ENCODE data around the gene TGM1.

Gene TGM1

GRCh38 chr14:24271134-24271833, 8.3 kb upstream of the TGM1 start, which contains the start of gene RABGGTA:
Gene RABGGTA (minus strand): TSS chr14:24271597. CDS start chr14:24271115, 482 bp downstream.
- POLR2A ChIA-PET: interaction anchor here (0.5 to 2.9 kb wide), 36 partner anchors 9 to 219 kb away, joined by 3 to 47 read pairs (median 5); partner anchors contain the start of genes CHMP4A, CIDEB, DCAF11 and DHRS1
- Histone ChIP-seq H3K9me3 (ENCODE audit: control insufficient read depth, insufficient read depth, low read depth, low read length) (no peaks in the 10 kb centered on the region), H3K36me3 (ENCODE audit: control insufficient read depth in 2 of 2, insufficient read depth in 1 of 2, low read length in 2 of 2) (peaks cover 0 to 30% of the 10 kb centered on the region in 2 experiments; a peak in 1 of 3 replicates), H3K4me1 (ENCODE audit: control insufficient read depth, insufficient read depth, low read length) (peaks cover 3% of the 10 kb centered on the region; the same call in 1 of the 2 replicates), H3K27ac (ENCODE audit: extremely low read depth, low read depth, low read length) (peak within 1 kb of the TSS; percentile 94), H3K4me3 (ENCODE audit: low read depth, low read length) (peak within 1 kb of the TSS; percentile 92)
- CTCF ChIA-PET: interaction anchor here (0.6 to 3.0 kb wide), 16 partner anchors 11 to 166 kb away, joined by 3 to 17 read pairs (median 4); partner anchors contain the start of genes CIDEB, LTB4R2, MDP1 and TINF2
- TF ChIP-seq ZNF404 (tag by site-specific recombination; IDR thresholded peaks at IDR 0.05): no peak
- 0 out of 2 replicates have a peak, but pooled peaks have one; percentile 40 for TF ChIP-seq ZNF843 (tag by site-specific recombination; IDR thresholded peaks at IDR 0.05)
- peak; percentile 94 for TF ChIP-seq SCRT2 (tag by site-specific recombination; IDR thresholded peaks at IDR 0.05)
- TF ChIP-seq ZNF610 (tag by site-specific recombination; IDR thresholded peaks at IDR 0.05; ENCODE audit: borderline replicate concordance): no peak
- no peak for TF ChIP-seq ZNF473 (tag by site-specific recombination; IDR thresholded peaks at IDR 0.05)
- peak; percentile 70 for TF ChIP-seq SP2 (tag by site-specific recombination; IDR thresholded peaks at IDR 0.05)
- TF ChIP-seq ZBTB8A (tag by site-specific recombination; IDR thresholded peaks at IDR 0.05): peak; percentile 88
- peak; percentile 84; the same call in 1 of the 2 replicates for TF ChIP-seq ZSCAN5A (tag by site-specific recombination; IDR thresholded peaks at IDR 0.05)
- no peak for TF ChIP-seq ZNF707 (tag by site-specific recombination; IDR thresholded peaks at IDR 0.05)
- TF ChIP-seq RBAK (tag by site-specific recombination; IDR thresholded peaks at IDR 0.05): no peak
- TF ChIP-seq ZNF2 (tag by site-specific recombination; IDR thresholded peaks at IDR 0.05): peak; percentile 37; the same call in 1 of the 2 replicates
- no peak for TF ChIP-seq ZNF221 (tag by site-specific recombination; IDR thresholded peaks at IDR 0.05; ENCODE audit: borderline replicate concordance)
- TF ChIP-seq ZNF223 (tag by site-specific recombination; IDR thresholded peaks at IDR 0.05): no peak
- no peak for TF ChIP-seq ZNF280D (tag by site-specific recombination; IDR thresholded peaks at IDR 0.05)
- TF ChIP-seq FEZF1 (tag by site-specific recombination; IDR thresholded peaks at IDR 0.05): no peak
- TF ChIP-seq ZNF549 (tag by site-specific recombination; IDR thresholded peaks at IDR 0.05): no peak
- TF ChIP-seq, protein P1, sequence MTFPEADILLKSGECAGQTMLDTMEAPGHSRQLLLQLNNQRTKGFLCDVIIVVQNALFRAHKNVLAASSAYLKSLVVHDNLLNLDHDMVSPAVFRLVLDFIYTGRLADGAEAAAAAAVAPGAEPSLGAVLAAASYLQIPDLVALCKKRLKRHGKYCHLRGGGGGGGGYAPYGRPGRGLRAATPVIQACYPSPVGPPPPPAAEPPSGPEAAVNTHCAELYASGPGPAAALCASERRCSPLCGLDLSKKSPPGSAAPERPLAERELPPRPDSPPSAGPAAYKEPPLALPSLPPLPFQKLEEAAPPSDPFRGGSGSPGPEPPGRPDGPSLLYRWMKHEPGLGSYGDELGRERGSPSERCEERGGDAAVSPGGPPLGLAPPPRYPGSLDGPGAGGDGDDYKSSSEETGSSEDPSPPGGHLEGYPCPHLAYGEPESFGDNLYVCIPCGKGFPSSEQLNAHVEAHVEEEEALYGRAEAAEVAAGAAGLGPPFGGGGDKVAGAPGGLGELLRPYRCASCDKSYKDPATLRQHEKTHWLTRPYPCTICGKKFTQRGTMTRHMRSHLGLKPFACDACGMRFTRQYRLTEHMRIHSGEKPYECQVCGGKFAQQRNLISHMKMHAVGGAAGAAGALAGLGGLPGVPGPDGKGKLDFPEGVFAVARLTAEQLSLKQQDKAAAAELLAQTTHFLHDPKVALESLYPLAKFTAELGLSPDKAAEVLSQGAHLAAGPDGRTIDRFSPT (tag by site-specific recombination; IDR thresholded peaks at IDR 0.05): no peak
- TF ChIP-seq ZNF248 (tag by site-specific recombination; IDR thresholded peaks at IDR 0.05): no peak
- no peak for TF ChIP-seq ZNF544 (tag by site-specific recombination; IDR thresholded peaks at IDR 0.05)
- TF ChIP-seq ZFP69B (tag by site-specific recombination; IDR thresholded peaks at IDR 0.05): peak; percentile 94
- no peak for TF ChIP-seq ZNF311 (tag by site-specific recombination; IDR thresholded peaks at IDR 0.05; ENCODE audit: borderline replicate concordance)
- TF ChIP-seq TCF7L2 (IDR thresholded peaks at IDR 0.05; ENCODE audit: borderline replicate concordance, low read depth, low read length): no peak
- TF ChIP-seq KLF10 (tag by site-specific recombination; IDR thresholded peaks at IDR 0.05): peak; percentile 79; the same call in 1 of the 2 replicates
- peak; percentile 8; the same call in 1 of the 2 replicates for TF ChIP-seq ZNF513 (tag by site-specific recombination; IDR thresholded peaks at IDR 0.05)
- TF ChIP-seq KLF9 (tag by site-specific recombination; IDR thresholded peaks at IDR 0.05; ENCODE audit: low read depth): peak; percentile 45; the same call in 1 of the 2 replicates
- TF ChIP-seq ZBTB11 (tag by site-specific recombination; conservative IDR thresholded peaks at IDR 0.05; ENCODE audit: low read depth): peak; percentile 77

Data from HEK293 (cell line).